Gastroesophageal sphincter (tissue), 3 donors: ENCODE measurements around the gene PKD2.

Experiments used
- CTCF ChIP-seq, 4 experiments: fragments of 200-600 bp in 2 of 4; fragments of 450-650 bp in 2 of 4; sonication (generic) in 1 of 4; IDR thresholded peaks; one replicate each; pipeline ENCODE4 v1.5.1; 2017 to 2019; ENCODE audit warnings: antibody characterized with exemption in 4 of 4, mild to moderate bottlenecking in 2 of 4, moderate library complexity in 2 of 4
- POLR2A ChIP-seq, 2 donors: fragments of 450-650 bp; IDR thresholded peaks; one replicate each; pipeline ENCODE4 v1.6.1; 2017; ENCODE audit warnings: antibody characterized with exemption in 2 of 2, mild to moderate bottlenecking in 2 of 2, moderate library complexity in 1 of 2

DNA sequence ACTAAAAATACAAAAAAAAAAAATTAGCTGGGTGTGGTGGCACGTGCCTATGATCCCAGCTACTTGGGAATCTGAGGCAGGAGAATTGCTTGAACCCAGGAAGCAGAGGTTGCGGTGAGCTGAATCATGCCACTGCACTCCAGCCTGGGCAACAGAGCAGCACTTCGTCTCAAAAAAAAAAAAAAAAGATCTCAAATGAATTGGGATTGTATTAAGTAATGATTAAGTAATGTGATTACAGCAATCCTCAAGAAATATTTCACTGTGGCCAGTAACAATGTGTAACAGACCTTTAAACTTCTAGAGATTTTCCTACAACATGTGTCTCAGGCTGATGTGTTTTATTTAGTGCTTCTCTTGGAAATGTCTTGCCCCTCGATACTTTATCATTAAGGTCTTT lies 46.8 kb downstream of the PKD2 start:
- no peak for TF ChIP-seq CTCF (IDR thresholded peaks at IDR 0.05)
- no peak for TF ChIP-seq POLR2A (IDR thresholded peaks at IDR 0.05)
